Forelimb muscle (tissue), 1 donor: ENCODE data around the gene TMEM41A. TPM values are rescaled to one million over a fixed set of nuclear protein-coding genes. Genes with fewer than 3 reads are reported as not detected.
"Not testable (repeated sequence)": the region's sequence is repeated elsewhere in the genome, so short reads cannot be mapped to it uniquely, and the experiment has no call there.

Experiments used
- DNase-seq: peaks from one replicate; pipeline ENCODE4 v3.0.0-alpha.2; 2013; ENCODE audit warnings: low read depth
- polyA plus RNA-seq: library from polyadenylated mRNA; unstranded; fragments of 120-200 nt; gene quantifications from one replicate; pipeline ENCODE4 v1.2.1, GENCODE V29; 2013; ENCODE audit not compliant: insufficient read length

Gene TMEM41A
- polyA plus RNA-seq, 1 donor = 16.8 TPM

DNA sequence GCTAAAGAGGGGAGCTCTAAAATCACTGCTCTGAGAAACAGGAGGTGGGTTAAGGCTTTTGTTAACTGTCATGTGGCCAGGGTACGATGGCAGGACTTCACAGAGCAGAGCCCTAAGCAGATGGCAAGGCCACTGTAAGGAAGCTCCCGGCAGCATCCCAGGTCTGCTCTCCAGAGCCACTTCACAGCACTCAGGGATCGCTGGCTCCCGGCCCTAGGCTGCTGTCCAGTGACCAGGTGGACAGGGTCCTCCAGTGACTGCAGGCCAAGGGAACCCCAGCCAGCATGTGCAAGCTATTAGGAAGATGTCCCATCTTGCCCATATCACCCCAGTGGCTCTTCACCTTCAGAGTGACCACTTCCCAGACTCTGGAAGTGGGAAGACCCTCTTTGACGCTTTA is 10.4 kb downstream of the TMEM41A start:
- DNase-seq = no peak

DNA sequence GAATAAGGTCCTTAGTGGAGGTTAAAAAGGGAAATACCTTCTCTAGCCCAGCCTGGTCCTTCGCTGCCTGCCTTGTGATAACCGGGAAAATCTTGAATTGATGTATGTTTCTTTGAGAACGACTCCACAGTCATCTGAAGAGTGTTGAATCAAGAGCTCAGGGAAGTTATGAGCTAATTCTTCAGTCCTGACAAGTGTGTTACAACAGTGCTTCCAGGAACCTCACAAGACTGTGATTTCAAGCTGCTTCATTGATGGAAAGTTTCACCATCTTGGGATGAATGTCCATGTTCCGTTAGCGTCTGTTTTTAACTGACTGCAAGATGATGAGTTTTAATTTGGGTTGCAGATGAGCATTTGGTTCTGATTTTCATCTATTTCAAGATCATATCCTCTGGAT is 12.4 kb downstream of the TMEM41A start:
- DNase-seq = no peak

DNA sequence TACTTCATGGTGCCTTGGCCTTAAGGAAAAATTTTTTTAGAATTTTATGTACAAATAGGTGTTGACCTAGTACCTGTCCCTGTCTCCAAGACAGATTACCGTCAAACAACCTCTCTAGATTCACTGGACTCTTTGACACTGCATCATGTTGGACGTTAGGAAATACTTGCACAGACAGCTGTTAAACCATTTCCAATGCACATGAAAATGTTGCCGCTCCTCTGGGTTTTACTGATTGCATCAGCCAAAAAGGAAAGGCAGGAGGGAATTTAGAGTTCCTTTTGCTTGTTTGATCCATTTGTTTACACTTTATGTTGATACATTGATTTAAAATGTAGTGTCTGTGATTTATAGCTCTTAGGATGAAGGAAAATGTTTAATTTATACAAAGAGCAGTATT is 14.5 kb downstream of the TMEM41A start:
- no peak for DNase-seq

DNA sequence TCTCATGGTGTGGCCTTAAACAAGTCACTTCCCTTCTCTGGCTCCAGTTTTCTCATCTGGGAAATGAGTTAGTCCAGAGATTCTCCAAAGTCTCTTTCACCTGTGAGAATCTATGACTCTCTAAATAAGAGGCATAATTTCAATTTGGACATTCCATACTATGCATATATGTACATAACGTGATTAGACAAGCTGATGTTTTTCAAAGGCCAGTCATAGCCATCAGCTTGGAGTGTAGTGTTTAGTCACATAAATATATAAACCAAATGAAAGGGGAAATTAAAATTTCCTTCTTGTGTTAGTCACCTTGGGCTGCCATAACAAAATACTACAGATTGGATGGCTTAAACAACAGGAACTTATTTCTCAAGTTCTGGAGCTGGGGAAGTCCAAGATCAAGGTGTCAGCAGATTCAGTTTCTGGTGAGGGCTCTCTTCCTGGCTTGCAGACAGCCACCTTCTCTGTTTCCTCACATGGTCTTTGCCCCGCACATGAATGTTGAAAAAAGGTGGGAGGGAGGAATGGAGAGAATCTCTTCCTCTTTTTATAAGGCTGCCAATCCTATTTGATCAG is 19.4 kb downstream of the TMEM41A start:
- no peak for DNase-seq

DNA sequence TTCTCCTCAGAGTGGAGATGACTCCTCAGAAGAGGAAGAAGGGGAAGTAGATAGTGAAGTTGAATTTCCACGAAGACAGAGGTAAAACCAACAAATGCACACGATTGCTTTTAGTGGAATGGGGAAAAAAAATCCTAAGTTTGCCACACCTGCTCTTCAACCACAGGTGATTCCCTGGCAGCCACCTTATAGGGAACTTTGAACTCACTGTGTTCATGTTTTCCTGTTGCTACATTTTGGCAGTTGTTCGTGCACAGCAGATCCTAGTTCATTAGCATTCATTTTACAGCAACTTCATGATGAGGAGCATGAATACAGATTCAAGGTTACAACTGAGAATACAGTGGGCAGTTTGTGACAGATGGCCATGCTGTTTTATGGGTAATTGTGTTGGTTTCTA is 21.5 kb downstream of the TMEM41A start:
- DNase-seq = no peak

DNA sequence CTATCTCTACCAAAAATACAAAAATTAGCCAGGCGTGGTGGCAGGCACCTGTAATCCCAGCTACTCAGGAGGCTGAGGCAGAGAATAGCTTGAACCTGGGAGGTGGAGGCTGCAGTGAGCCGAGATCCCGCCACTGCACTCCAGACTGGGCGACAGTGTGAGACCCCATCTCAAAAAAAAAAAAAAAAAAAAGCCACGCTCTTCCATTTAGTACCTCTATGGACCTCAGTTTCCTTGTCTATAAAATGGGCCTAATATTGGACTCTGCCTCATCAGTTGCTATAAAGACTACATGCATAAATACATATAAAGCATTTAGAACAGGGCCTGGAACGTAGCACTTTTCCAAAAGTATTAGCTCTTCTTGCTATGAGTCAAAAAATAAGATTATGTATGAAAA is 23.9 kb downstream of the TMEM41A start:
- DNase-seq = not testable (repeated sequence)

DNA sequence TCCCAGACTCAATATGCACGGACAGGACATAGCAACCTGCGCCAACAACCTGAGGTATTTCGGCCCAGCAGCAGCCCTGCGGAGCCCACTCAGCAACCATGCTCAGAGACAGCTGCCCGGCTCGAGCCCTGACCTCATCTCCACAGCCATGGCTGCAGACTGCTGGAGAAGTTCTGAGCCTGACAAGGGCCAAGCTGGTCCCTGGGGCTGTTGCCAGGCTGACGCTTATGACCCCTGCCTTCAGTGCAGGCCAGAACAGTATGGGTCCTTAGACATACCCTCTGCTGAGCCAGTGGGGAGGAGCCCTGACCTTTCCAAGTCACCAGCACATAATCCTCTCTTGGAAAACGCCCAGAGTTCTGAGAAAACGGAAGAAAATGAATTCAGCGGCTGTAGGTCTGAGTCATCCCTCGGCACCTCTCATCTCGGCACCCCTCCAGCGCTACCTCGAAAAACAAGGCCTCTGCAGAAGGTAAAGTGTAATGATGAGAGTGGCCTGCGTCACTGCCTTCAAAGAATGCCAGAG is 25.5 kb downstream of the TMEM41A start:
- DNase-seq = no peak

DNA sequence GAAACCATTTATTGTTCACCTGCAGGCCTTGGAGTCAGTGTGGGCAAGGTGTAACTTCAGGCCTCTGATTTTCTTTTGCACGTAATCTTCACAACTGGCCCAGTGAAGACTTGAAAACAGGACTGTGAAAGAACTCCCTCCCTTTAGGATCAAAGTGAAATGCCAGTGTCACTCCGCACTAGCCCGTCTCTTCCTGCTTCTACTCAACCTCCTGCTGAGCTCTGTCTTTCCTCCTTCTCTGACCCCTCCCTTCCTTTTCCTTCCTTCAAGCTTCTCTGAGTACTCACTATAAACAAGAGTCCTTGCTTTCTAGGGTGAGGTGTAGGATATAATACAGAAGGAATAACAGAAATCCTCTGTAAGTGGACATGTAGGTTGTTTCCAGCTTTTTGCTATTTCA is 28.5 kb downstream of the TMEM41A start:
- no peak for DNase-seq

DNA sequence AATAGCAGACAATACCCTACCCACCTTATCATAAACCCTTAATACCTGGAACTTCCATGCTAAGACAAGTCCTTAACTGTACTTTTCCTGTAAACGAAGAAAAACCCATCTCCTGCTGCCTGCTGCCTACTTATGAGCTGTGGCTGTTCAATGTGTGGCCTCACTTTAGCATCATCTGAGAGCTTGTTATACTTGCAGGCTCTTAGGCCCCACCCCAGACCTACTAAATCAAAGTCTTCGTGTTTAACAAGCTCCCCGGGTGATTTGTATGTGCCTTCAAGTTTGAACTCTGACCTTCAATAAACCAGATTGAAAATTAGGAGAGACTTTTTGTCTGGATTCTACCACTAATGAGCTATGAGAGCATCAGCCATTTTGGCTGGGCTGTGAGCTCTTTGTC is 29.3 kb downstream of the TMEM41A start:
- no peak for DNase-seq

DNA sequence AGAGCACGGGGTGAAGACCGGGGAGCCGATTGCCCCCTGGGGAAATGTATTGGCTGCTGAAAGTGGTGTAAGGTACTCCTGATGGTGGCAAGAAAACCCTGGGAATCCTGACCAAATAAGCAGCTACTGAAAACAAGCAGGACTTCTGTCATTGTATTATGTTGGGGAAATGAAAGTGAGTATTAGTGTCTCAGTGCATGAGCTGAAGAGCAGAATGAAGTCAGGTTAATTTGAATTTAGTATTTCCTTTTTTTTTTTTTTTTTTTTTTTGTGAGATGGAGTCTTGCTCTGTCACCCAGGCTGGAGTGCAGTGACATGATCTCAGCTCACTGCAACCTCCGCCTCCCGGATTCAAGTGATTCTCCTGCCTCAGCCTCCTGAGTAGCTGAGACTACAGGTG is 32.7 kb downstream of the TMEM41A start:
- not testable (repeated sequence) for DNase-seq

DNA sequence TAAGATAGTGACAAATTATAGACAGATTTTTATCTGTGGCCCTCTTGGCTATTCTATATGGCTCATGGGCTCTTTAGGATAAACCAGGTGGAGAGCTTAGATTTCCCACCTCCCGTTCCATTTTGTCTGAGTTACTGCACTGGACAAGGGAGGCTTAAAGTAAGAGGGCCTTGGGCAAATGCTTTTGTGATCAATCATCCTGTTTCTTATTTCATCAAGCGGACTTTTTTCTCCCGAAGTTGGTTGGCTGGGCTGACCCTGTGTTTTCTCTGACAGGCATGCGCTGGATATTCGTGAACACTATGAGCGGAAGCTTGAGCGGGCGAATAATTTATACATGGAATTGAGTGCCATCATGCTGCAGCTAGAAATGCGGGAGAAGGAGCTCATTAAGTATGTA is 33.4 kb downstream of the TMEM41A start:
- DNase-seq = no peak

DNA sequence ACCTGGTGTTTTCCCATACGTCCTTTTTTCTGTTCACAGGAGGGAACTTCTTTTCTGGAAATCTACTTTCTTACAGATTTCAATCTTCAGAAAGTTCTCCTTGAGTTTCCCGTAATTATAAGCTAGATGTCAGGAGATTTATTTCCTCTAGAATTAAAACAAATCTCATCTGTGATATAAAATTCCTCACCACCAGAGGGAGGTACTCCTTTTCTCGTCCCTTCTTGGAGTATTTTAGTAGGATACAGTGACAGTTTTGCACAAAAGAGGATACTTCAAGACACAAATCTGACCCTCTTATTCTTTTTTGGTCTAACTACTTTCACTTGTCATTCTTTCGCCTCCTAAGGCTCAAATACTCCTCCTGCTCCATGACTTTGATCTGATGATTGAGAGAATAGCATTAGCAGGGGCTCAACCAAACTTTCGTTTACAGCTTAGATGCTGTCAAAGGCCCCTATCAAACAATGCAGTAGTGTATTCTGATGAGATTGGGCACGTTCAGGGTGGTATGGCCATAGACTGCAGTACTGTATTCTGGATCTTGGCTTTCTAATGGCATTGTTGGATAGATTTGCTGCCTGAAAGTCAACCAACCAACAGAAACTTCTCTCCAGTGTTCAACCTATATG is 38.0 kb downstream of the TMEM41A start:
- no peak for DNase-seq

DNA sequence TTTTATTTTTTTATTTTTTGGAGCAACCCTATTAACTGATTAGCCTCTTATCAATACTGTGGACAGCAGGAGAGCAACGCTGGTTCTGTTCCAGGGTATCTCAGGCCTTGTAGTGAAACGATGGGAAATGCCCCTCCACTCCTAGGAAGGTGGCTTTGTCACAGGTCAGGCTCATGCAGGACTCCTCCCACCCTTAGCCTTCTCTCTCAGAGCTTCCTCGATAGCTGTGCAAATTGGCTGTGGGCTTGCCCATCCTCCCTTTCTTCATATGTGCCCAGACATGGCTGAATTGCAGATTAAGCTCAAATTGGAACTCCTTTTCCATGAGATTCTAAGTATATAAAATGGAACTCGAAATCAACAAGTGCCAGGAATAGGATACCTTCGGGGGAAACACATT is 38.5 kb downstream of the TMEM41A start:
- no peak for DNase-seq

DNA sequence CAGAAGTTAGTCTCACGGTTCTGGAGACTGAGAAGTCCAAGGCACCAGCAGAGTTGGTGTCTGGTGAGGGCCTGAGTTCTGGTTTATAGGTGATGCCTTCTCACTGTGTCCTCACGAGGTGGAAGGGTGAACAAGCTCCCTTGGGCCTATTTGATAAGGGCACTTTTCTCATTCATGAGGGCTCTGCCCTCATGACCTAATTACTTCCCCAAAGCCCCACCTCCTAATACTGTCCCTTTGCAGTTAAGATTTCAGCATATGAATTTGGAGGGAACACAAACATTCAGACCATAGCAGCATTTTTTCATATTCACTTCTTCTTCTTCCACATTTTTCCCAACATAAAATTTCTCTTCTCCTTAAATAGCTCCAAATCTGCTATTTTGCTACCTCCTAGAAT is 41.5 kb downstream of the TMEM41A start:
- no peak for DNase-seq

DNA sequence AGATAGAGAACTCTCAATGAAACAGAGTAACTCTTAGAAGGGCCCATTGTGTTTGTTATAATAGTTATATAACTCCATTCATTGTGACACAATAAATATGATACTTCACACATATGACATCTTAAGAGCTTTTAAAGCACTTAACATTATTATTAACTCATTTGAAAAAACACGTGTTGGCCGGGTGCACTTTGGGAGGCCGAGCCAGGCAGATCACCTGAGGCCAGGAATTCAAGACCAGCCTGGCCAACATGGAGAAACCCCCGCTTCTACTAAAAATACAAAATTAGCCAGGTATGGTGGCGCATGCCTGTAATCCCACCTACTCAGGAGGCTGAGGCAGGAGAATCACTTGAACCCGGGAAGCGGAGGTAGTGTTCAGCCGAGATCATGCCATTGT is 47.4 kb downstream of the TMEM41A start:
- not testable (repeated sequence) for DNase-seq

DNA sequence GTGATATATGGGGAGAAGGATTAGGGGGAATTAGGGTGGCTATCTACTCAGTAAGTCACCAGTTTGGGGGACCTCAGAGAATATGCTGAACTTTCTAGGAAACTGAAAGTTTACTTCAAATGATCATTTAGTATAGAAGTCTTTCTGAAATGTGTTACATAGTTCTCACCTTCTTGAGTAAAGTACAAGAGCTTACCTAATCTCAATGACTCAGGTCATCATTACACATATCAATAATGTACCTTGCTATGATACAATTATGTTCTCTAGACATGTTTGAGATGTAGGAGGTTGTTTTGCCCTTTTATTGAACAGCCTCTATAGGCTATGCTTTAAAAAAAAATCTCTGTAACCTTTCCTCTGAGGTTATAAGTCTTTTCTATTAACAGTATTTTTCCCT is 50.7 kb downstream of the TMEM41A start:
- DNase-seq = no peak

DNA sequence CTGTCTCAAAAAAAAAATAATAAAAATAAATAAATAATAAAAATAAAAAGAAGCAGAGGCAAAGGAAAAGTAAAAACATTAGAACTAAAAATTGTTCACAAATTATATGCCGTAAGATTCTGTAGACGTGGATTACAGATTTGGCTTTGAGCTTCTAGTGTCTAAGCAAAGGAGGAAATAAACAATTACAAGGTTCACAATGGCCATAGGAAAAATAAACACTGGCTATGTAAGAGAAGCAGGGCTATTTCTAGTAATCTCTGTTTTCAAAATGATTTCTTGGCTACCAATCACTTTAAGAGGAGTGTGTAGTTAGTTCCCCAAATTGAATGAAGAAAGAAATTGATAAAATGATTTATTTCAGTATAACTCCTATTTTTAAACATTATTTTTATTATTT is 54.5 kb downstream of the TMEM41A start:
- DNase-seq = no peak

DNA sequence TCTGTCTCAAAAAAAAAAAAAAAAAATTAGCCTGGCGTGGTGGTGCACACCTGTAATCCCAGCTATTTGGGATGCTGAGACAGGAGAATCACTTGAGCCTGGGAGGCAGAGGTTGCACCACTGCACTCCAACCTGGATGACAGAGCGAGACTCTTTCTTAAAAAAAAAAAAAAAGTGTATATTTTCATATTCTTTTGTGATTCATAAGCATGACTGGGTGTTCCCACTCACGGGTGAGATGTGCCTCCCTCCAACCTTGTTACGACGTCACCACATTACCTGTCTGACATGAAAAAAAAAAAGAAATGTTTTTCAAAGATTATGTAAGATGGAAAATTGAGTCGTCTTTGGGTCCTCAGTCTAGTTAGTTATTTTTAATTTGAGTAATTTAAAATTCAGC is 56.8 kb downstream of the TMEM41A start:
- DNase-seq = no peak

DNA sequence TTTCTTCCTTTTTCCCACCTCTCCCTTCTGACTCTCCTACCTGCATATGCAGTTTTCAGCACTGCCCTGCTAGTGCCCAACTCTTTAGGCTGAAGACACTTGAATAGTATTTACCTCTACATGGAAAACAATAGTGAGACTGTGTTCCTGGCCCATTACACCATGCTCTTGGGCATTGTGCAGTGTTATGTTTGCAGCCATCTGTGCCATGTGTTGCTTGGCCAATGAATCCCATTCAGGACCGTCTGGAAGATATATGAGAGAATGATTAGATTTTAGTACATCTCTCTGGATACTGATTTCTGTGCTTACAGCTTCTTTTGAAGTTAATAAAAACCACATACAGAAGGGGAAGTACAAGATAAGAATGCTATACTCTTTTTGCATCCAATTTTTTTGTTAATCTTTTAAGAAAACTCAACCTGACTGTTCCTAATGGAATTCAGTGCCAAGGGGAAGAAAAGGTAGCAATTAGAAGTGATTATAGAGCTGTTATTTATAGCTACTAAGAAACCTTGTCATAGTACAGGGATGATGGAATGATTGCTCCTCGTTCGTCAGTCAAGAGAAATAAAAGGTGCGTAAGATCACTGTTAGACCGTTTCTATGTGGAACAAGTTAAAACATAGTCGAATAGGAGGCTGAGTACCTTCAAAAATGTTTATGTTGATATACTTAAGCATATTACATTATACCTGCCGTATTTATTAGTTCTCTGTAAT is 58.9 kb downstream of the TMEM41A start:
- DNase-seq = no peak
